ENCODE data around the gene UGT1A10. TPM values are rescaled to one million over a fixed set of nuclear protein-coding genes. Genes with fewer than 3 reads are reported as not detected.
"Not testable (repeated sequence)": the region's sequence is repeated elsewhere in the genome, so short reads cannot be mapped to it uniquely, and the experiment has no call there.

The UGT1A10 gene
- polyA plus RNA-seq, 1 donor from 2014 or later, result not detected

GRCh38 chr2:233639860-233640259, 3.6 kb downstream of the UGT1A10 start:
- Histone ChIP-seq H4K20me1 (ENCODE audit: insufficient read depth) (no peaks in the 10 kb centered on the region), H3K27me3 (ENCODE audit: insufficient read depth, low read depth, low read length) (no peaks in the 10 kb centered on the region), H3F3A (ENCODE audit: insufficient read depth, low read length, poor library complexity, severe bottlenecking) (no peaks in the 10 kb centered on the region), H3K27ac (ENCODE audit: low read length) (no peak overlapping the region), H3K9me2 (ENCODE audit: insufficient read depth, low read length) (no peaks in the 10 kb centered on the region), H2AFZ (ENCODE audit: low read depth, low read length) (no peak overlapping the region), H3K79me2 (replicated peaks; ENCODE audit: insufficient read depth, low read length) (no peaks in the 10 kb centered on the region), H3K9ac (ENCODE audit: low read length) (no peak overlapping the region), H3K4me2 (ENCODE audit: low read length) (no peak overlapping the region), H3K4me3 (ENCODE audit: low read length) (no peak overlapping the region), H3K36me3 (ENCODE audit: insufficient read depth, low read length) (no peaks in the 10 kb centered on the region), H3K9me3 (ENCODE audit: low read length) (no peaks in the 10 kb centered on the region)
- no peak for TF ChIP-seq REST (IDR thresholded peaks at IDR 0.05; ENCODE audit: borderline replicate concordance)
- TF ChIP-seq MXI1 (conservative IDR thresholded peaks at IDR 0.05; ENCODE audit: poor library complexity, severe bottlenecking), result no peak
- no peak for TF ChIP-seq EP300 (conservative IDR thresholded peaks at IDR 0.05; ENCODE audit: poor library complexity, severe bottlenecking)
- TF ChIP-seq RAD21 (conservative IDR thresholded peaks at IDR 0.05), result no peak
- TF ChIP-seq POLR2AphosphoS5 (IDR thresholded peaks at IDR 0.05), result no peak
- no peak for TF ChIP-seq TAF1 (IDR thresholded peaks at IDR 0.05; ENCODE audit: low read depth)
- TF ChIP-seq SMC3 (conservative IDR thresholded peaks at IDR 0.05; ENCODE audit: poor library complexity), result no peak
- TF ChIP-seq EZH2 (IDR thresholded peaks at IDR 0.05; ENCODE audit: borderline replicate concordance, insufficient read depth, low read length, poor library complexity, severe bottlenecking), result no peak
- TF ChIP-seq CTCF (IDR thresholded peaks at IDR 0.05; ENCODE audit: poor library complexity, severe bottlenecking), result no peak

GRCh38 chr2:233643128-233643527, 6.9 kb downstream of the UGT1A10 start:
- no peak overlapping the region for H3K4me2 ChIP-seq (ENCODE audit: low read length)
- H3K4me3 ChIP-seq (ENCODE audit: low read length), result no peak overlapping the region
- no peaks in the 10 kb centered on the region for H3K27me3 ChIP-seq (ENCODE audit: insufficient read depth, low read depth, low read length)
- TF ChIP-seq EZH2 (IDR thresholded peaks at IDR 0.05; ENCODE audit: borderline replicate concordance, insufficient read depth, low read length, poor library complexity, severe bottlenecking) (no peak), CTCF (IDR thresholded peaks at IDR 0.05; ENCODE audit: poor library complexity, severe bottlenecking) (no peak), SMC3 (conservative IDR thresholded peaks at IDR 0.05; ENCODE audit: poor library complexity) (no peak), TAF1 (IDR thresholded peaks at IDR 0.05; ENCODE audit: low read depth) (no peak), EP300 (conservative IDR thresholded peaks at IDR 0.05; ENCODE audit: poor library complexity, severe bottlenecking) (no peak), MXI1 (conservative IDR thresholded peaks at IDR 0.05; ENCODE audit: poor library complexity, severe bottlenecking) (no peak), RAD21 (conservative IDR thresholded peaks at IDR 0.05) (no peak), POLR2AphosphoS5 (IDR thresholded peaks at IDR 0.05) (no peak), REST (IDR thresholded peaks at IDR 0.05; ENCODE audit: borderline replicate concordance) (no peak)
- no peaks in the 10 kb centered on the region for H3K9me2 ChIP-seq (ENCODE audit: insufficient read depth, low read length)
- no peaks in the 10 kb centered on the region for H4K20me1 ChIP-seq (ENCODE audit: insufficient read depth)
- no peaks in the 10 kb centered on the region for H3K36me3 ChIP-seq (ENCODE audit: insufficient read depth, low read length)
- H3K79me2 ChIP-seq (replicated peaks; ENCODE audit: insufficient read depth, low read length), result no peaks in the 10 kb centered on the region
- H3K9ac ChIP-seq (ENCODE audit: low read length), result no peak overlapping the region
- no peak overlapping the region for H3K27ac ChIP-seq (ENCODE audit: low read length)
- no peaks in the 10 kb centered on the region for H3F3A ChIP-seq (ENCODE audit: insufficient read depth, low read length, poor library complexity, severe bottlenecking)
- H3K9me3 ChIP-seq (ENCODE audit: low read length), result no peaks in the 10 kb centered on the region
- no peak overlapping the region for H2AFZ ChIP-seq (ENCODE audit: low read depth, low read length)

- H3F3A ChIP-seq (ENCODE audit: insufficient read depth, low read length, poor library complexity, severe bottlenecking), result not testable (repeated sequence)
These were observed 9.8 kb downstream of the UGT1A10 start for GRCh38 chr2:233646033-233646432.

More at GRCh38 chr2:233646033-233646432, 9.8 kb downstream of the UGT1A10 start:
- not testable (repeated sequence) for H3K36me3 ChIP-seq (ENCODE audit: insufficient read depth, low read length); H3K79me2 ChIP-seq (replicated peaks; ENCODE audit: insufficient read depth, low read length); H3K27ac ChIP-seq (ENCODE audit: low read length); H3K27me3 ChIP-seq (ENCODE audit: insufficient read depth, low read depth, low read length); H3K9ac ChIP-seq (ENCODE audit: low read length); H3K4me3 ChIP-seq (ENCODE audit: low read length); H3K9me3 ChIP-seq (ENCODE audit: low read length); H3K4me2 ChIP-seq (ENCODE audit: low read length); H2AFZ ChIP-seq (ENCODE audit: low read depth, low read length); H4K20me1 ChIP-seq (ENCODE audit: insufficient read depth); H3K9me2 ChIP-seq (ENCODE audit: insufficient read depth, low read length)

Measured in neural cell (in vitro differentiated cells).